Stimulated activated naive CD4-positive, alpha-beta T cell treated with Interleukin-2 at 50 U/mL for 16 hours (primary cell): ENCODE results near the gene MOV10L1.
A peak's percentile ranks its signal among the peaks of the same experiment; 100 is the strongest.

ENCODE experiments used
- DNase-seq: peaks from one replicate; lab custom pipeline; 2025; lab: John Stamatoyannopoulos, UW

MOV10L1 gene

GRCh38 chr22:50205781-50206569 lies 116.2 kb downstream of the MOV10L1 start:
- DNase-seq = no peak

- DNase-seq = no peak
Observed at GRCh38 chr22:50206599-50206998, 116.8 kb downstream of the MOV10L1 start.

GRCh38 chr22:50207383-50208140 lies 117.8 kb downstream of the MOV10L1 start:
- DNase-seq = no peak

- DNase-seq = no peak
Observed at GRCh38 chr22:50208430-50208938, 118.7 kb downstream of the MOV10L1 start.

GRCh38 chr22:50208939-50209892 lies 119.4 kb downstream of the MOV10L1 start:
- DNase-seq = no peak

GRCh38 chr22:50209893-50210292 lies 120.1 kb downstream of the MOV10L1 start:
- peak; percentile 52 for DNase-seq

GRCh38 chr22:50210378-50211139 lies 120.8 kb downstream of the MOV10L1 start:
- no peak for DNase-seq

- no peak for DNase-seq
Observed at GRCh38 chr22:50211147-50211546, 121.3 kb downstream of the MOV10L1 start.
